Spinal cord (tissue), 10 donors: ENCODE data around the gene USP47. TPM values are rescaled to one million over a fixed set of nuclear protein-coding genes. Genes with fewer than 3 reads are reported as not detected.

Source experiments
- DNase-seq, 6 donors: peaks; one replicate each; pipeline versions ENCODE4 v3.0.0 to v3.0.0-alpha.2; 2013 to 2015; ENCODE audit warnings: low spot score in 6 of 6, low read depth in 4 of 6
- H3K27ac ChIP-seq: one replicate; pipeline ENCODE4 v1.5.1; 2013; ENCODE audit warnings: low read depth, low read length, control low read depth
- H3K27me3 ChIP-seq: one replicate; pipeline ENCODE4 v1.6.1; 2013; ENCODE audit warnings: low read length; ENCODE audit not compliant: control insufficient read depth, insufficient read depth
- H3K36me3 ChIP-seq: one replicate; pipeline ENCODE4 v1.6.1; 2013; ENCODE audit warnings: low read length; ENCODE audit not compliant: control insufficient read depth, insufficient read depth
- H3K4me1 ChIP-seq: one replicate; pipeline ENCODE4 v1.6.1; 2013; ENCODE audit warnings: low read length; ENCODE audit not compliant: control insufficient read depth, insufficient read depth
- H3K4me3 ChIP-seq: one replicate; pipeline ENCODE4 v1.5.1; 2013; ENCODE audit warnings: low read depth, low read length, control low read depth
- H3K9me3 ChIP-seq: one replicate; pipeline ENCODE4 v1.6.1; 2013; ENCODE audit warnings: low read length; ENCODE audit not compliant: control insufficient read depth, insufficient read depth
- WGBS: methylation state at CpG from one replicate; pipeline ENCODE4 v1.1.5; 2013; ENCODE audit warnings: missing lambda C conversion rate; ENCODE audit not compliant: insufficient coverage; 5-methylcytosine and 5-hydroxymethylcytosine counted together
- polyA plus RNA-seq, 2 donors: library from polyadenylated mRNA; unstranded; fragments of 120-200 nt; gene quantifications; one replicate each; pipeline ENCODE4 v1.2.1, GENCODE V29; 2013; ENCODE audit not compliant: insufficient read length in 2 of 2
- total RNA-seq, 2 donors: library from RNA; depleted of rRNA in 1 of 2; stranded (reverse); fragments of 120-200 nt in 1 of 2; fragments of >200 nt in 1 of 2; gene quantifications; one replicate each; pipeline versions ENCODE4 v1.2.3 to v1.2.4, GENCODE V29; 2013 to 2014
- donor health status: healthy.

The USP47 gene
- total and polyA plus RNA-seq, 4 donors = 74.2 to 119 (median 90.2) TPM

- WGBS = 100% methylated on average over 3 of the region's 3 CpGs
Measured at GRCh38 chr11:11942668-11943067, 100.9 kb downstream of the USP47 start.

GRCh38 chr11:11944444-11944843 is 102.7 kb downstream of the USP47 start:
- Histone ChIP-seq H3K9me3 (no peaks in the 10 kb centered on the region), H3K4me3 (no peak overlapping the region), H3K27me3 (no peaks in the 10 kb centered on the region), H3K4me1 (no peaks in the 10 kb centered on the region), H3K36me3 (no peaks in the 10 kb centered on the region), H3K27ac (no peak overlapping the region)
- no peak for DNase-seq
- no CpG with 5 or more reads among the region's 5 CpGs for WGBS

More at GRCh38 chr11:11942668-11943067, 100.9 kb downstream of the USP47 start:
- Histone ChIP-seq H3K9me3 (no peaks in the 10 kb centered on the region), H3K4me1 (no peaks in the 10 kb centered on the region), H3K27ac (no peak overlapping the region), H3K4me3 (no peak overlapping the region), H3K36me3 (no peaks in the 10 kb centered on the region), H3K27me3 (no peaks in the 10 kb centered on the region)
- no peak for DNase-seq

- no peaks in the 10 kb centered on the region for H3K9me3 ChIP-seq
- H3K36me3 ChIP-seq = no peaks in the 10 kb centered on the region
- H3K27me3 ChIP-seq = no peaks in the 10 kb centered on the region
- DNase-seq = no peak
- no peaks in the 10 kb centered on the region for H3K4me1 ChIP-seq
- WGBS = no CpG with 5 or more reads among the region's 2 CpGs
- no peak overlapping the region for H3K4me3 ChIP-seq
- H3K27ac ChIP-seq = no peak overlapping the region
Measured at GRCh38 chr11:11946180-11946579, 104.4 kb downstream of the USP47 start.

GRCh38 chr11:11946878-11947277 is 105.1 kb downstream of the USP47 start:
- H3K4me3 ChIP-seq = no peak overlapping the region
- no peaks in the 10 kb centered on the region for H3K36me3 ChIP-seq
- H3K4me1 ChIP-seq = no peaks in the 10 kb centered on the region
- no peak for DNase-seq
- H3K9me3 ChIP-seq = no peaks in the 10 kb centered on the region
- 80% methylated on average over 1 of the region's 2 CpGs for WGBS
- no peak overlapping the region for H3K27ac ChIP-seq
- H3K27me3 ChIP-seq = no peaks in the 10 kb centered on the region

- no peak overlapping the region for H3K4me3 ChIP-seq
- no peak overlapping the region for H3K27ac ChIP-seq
- no peaks in the 10 kb centered on the region for H3K36me3 ChIP-seq
- no peak for DNase-seq
- no CpG with 5 or more reads among the region's 4 CpGs for WGBS
- no peaks in the 10 kb centered on the region for H3K27me3 ChIP-seq
- no peaks in the 10 kb centered on the region for H3K9me3 ChIP-seq
- H3K4me1 ChIP-seq = no peaks in the 10 kb centered on the region
Measured at GRCh38 chr11:11947825-11948224, 106.1 kb downstream of the USP47 start.

GRCh38 chr11:11948242-11948947 is 106.6 kb downstream of the USP47 start:
- no peak for DNase-seq
- H3K9me3 ChIP-seq = no peaks in the 10 kb centered on the region
- no peak overlapping the region for H3K4me3 ChIP-seq
- no peak overlapping the region for H3K27ac ChIP-seq
- no peaks in the 10 kb centered on the region for H3K4me1 ChIP-seq
- H3K27me3 ChIP-seq = no peaks in the 10 kb centered on the region
- no peaks in the 10 kb centered on the region for H3K36me3 ChIP-seq
- WGBS = no CpG with 5 or more reads among the region's 2 CpGs

- Histone ChIP-seq H3K27me3 (no peaks in the 10 kb centered on the region), H3K36me3 (peaks cover 6% of the 10 kb centered on the region), H3K4me1 (no peaks in the 10 kb centered on the region), H3K27ac (no peak overlapping the region), H3K9me3 (no peaks in the 10 kb centered on the region), H3K4me3 (no peak overlapping the region)
- no peak for DNase-seq
Measured at GRCh38 chr11:11949482-11949881, 107.7 kb downstream of the USP47 start.

- Histone ChIP-seq H3K36me3 (peaks cover 10% of the 10 kb centered on the region), H3K4me3 (no peak overlapping the region), H3K4me1 (no peaks in the 10 kb centered on the region), H3K27me3 (no peaks in the 10 kb centered on the region), H3K9me3 (no peaks in the 10 kb centered on the region), H3K27ac (no peak overlapping the region)
- no peak for DNase-seq
Measured at GRCh38 chr11:11952036-11952435, 110.3 kb downstream of the USP47 start.

- H3K9me3 ChIP-seq = no peaks in the 10 kb centered on the region
- 100% methylated on average over 4 of the region's 5 CpGs for WGBS
- no peak overlapping the region for H3K4me3 ChIP-seq
- H3K36me3 ChIP-seq = peaks cover 12% of the 10 kb centered on the region
- H3K4me1 ChIP-seq = no peaks in the 10 kb centered on the region
- no peak for DNase-seq
- H3K27ac ChIP-seq = no peak overlapping the region
- no peaks in the 10 kb centered on the region for H3K27me3 ChIP-seq
Measured at GRCh38 chr11:11956006-11956405, 114.2 kb downstream of the USP47 start.

GRCh38 chr11:11958403-11959231 is 116.8 kb downstream of the USP47 start:
- Histone ChIP-seq H3K9me3 (no peaks in the 10 kb centered on the region), H3K36me3 (peaks cover 23% of the 10 kb centered on the region), H3K4me1 (no peaks in the 10 kb centered on the region), H3K27me3 (no peaks in the 10 kb centered on the region), H3K4me3 (no peak overlapping the region), H3K27ac (no peak overlapping the region)
- 87% methylated on average over 10 of the region's 11 CpGs for WGBS
- DNase-seq = no peak
